Activated T-helper 9 cell treated with anti-CD3 and anti-CD28 coated beads, Interleukin-2, amount 50 U/mL, for 16 hours (primary cell): ENCODE measurements around the gene TK1.
"Not testable (repeated sequence)": the region's sequence is repeated elsewhere in the genome, so short reads cannot be mapped to it uniquely, and the experiment has no call there.

Experiments used
- DNase-seq: peaks from one replicate; pipeline ENCODE4 v3.0.0-alpha.2; 2020; ENCODE audit warnings: low read depth

Gene TK1

GRCh38 chr17:78176548-78177025, 10.3 kb downstream of the TK1 start:
- DNase-seq: peak; percentile 67

GRCh38 chr17:78175643-78175981, 11.2 kb downstream of the TK1 start:
- no peak for DNase-seq

GRCh38 chr17:78174870-78175642, 11.8 kb downstream of the TK1 start:
- DNase-seq: no peak

- DNase-seq: no peak
Observed at GRCh38 chr17:78174346-78174869, 12.4 kb downstream of the TK1 start.

GRCh38 chr17:78173097-78173715, 13.6 kb downstream of the TK1 start:
- DNase-seq: no peak

GRCh38 chr17:78172249-78173051, 14.4 kb downstream of the TK1 start:
- no peak for DNase-seq

GRCh38 chr17:78171591-78172248, 15.1 kb downstream of the TK1 start:
- not testable (repeated sequence) for DNase-seq

- DNase-seq: no peak
Observed at GRCh38 chr17:78170692-78171590, 15.9 kb downstream of the TK1 start.

GRCh38 chr17:78168903-78169793, 17.7 kb downstream of the TK1 start:
- peak; percentile 60 for DNase-seq

- DNase-seq: peak; percentile 81
Observed at GRCh38 chr17:78168242-78168902, 18.5 kb downstream of the TK1 start, which contains the start of gene SYNGR2. Gene SYNGR2 (plus strand): TSS chr17:78168581. CDS start chr17:78168617, 36 bp downstream.

- no peak for DNase-seq
Observed at GRCh38 chr17:78166416-78166815, 20.4 kb downstream of the TK1 start.

- no peak for DNase-seq
Observed at GRCh38 chr17:78164748-78165607, 21.9 kb downstream of the TK1 start.

GRCh38 chr17:78163881-78164747, 22.7 kb downstream of the TK1 start:
- DNase-seq: no peak

- DNase-seq: no peak
Observed at GRCh38 chr17:78159575-78160158, 27.2 kb downstream of the TK1 start.

- DNase-seq: no peak
Observed at GRCh38 chr17:78154903-78155811, 31.7 kb downstream of the TK1 start.

- DNase-seq: no peak
Observed at GRCh38 chr17:78151514-78152008, 35.3 kb downstream of the TK1 start.
